K562 (cell line): ENCODE measurements around the gene C3. TPM values are rescaled to one million over a fixed set of nuclear protein-coding genes. Genes with fewer than 3 reads are reported as not detected.

Experiments used
- ATAC-seq: fragments of 200-7000 bp; cut with Tn5 transposase; 3 replicates; pipeline ENCODE4 v1.9.1; 2020; ENCODE audit warnings: moderate library complexity
- BruUV-seq: library from RNA; stranded (reverse); fragments of 400-500 nt; replicated peaks from 2 replicates; lab custom pipeline; 2021; lab: Mats Ljungman, UMichigan
- CTCF ChIA-PET: fragments of 300-600 bp; formaldehyde crosslinking; extraction: SDS; loops from one replicate; lab custom pipeline; 2021; ENCODE audit warnings: low intra/inter-chr PET ratio; lab: Yijun Ruan, JAX
- POLR2A ChIA-PET: fragments of 300-600, 350-650 bp; sonication (Branson Sonifier 250); formaldehyde crosslinking; extraction: SDS; loops from one replicate; lab custom pipeline; 2021; ENCODE audit warnings: antibody characterized with exemption, inconsistent platforms; lab: Yijun Ruan, JAX
- DNase-seq, 4 experiments: peaks; one replicate each; pipeline versions ENCODE4 v3.0.0 to v3.0.0-alpha.2; 2011 to 2018; ENCODE audit warnings: low spot score in 3 of 4, mixed read lengths in 3 of 4; ENCODE audit errors: extremely low read depth in 1 of 4
- FAIRE-seq: peaks from 2 replicates; lab custom pipeline; 2011; peaks lifted over from hg19 to GRCh38; lab: Jason Lieb, UNC
- H2AFZ ChIP-seq: 2 replicates; pipeline ENCODE4 v1.6.0; 2011; ENCODE audit warnings: low read depth, low read length, control low read depth, inconsistent platforms
- H3K27ac ChIP-seq: fragments of 200-600 bp; 3 replicates; pipeline ENCODE4 v1.8.0; 2011; ENCODE audit warnings: low read depth, mild to moderate bottlenecking, control low read depth, inconsistent platforms, low read length, moderate library complexity, mixed read lengths; ENCODE audit errors: extremely low read depth
- H3K27me3 ChIP-seq, 2 experiments: fragments of 300-600 bp in 1 of 2; 2 replicates in 1 of 2; 3 replicates in 1 of 2; pipeline versions ENCODE4 v1.6.0 to v1.8.0; 2011; ENCODE audit warnings: inconsistent platforms in 2 of 2, low read length in 2 of 2, mild to moderate bottlenecking in 1 of 2, mixed read lengths in 1 of 2, moderate library complexity in 1 of 2; ENCODE audit not compliant: control insufficient read depth in 2 of 2, insufficient read depth in 2 of 2
- H3K36me3 ChIP-seq: fragments of 300-600 bp; 3 replicates; pipeline ENCODE4 v1.8.0; 2011; ENCODE audit warnings: mild to moderate bottlenecking, low read length, inconsistent platforms; ENCODE audit not compliant: control insufficient read depth, insufficient read depth
- H3K4me1 ChIP-seq, 2 experiments: fragments of 200-600 bp in 1 of 2; replicated peaks in 1 of 2; 2 replicates in 1 of 2; 3 replicates in 1 of 2; pipeline versions ENCODE4 v1.5.1 to v1.8.0; 2011; ENCODE audit warnings: inconsistent platforms in 2 of 2, low read length in 2 of 2, mild to moderate bottlenecking in 1 of 2, mixed read lengths in 1 of 2, moderate library complexity in 1 of 2; ENCODE audit not compliant: control insufficient read depth in 2 of 2, insufficient read depth in 2 of 2
- H3K4me2 ChIP-seq: 2 replicates; pipeline ENCODE4 v1.6.1; 2011; ENCODE audit warnings: low read length, control low read depth, inconsistent platforms, mixed read lengths; ENCODE audit not compliant: insufficient read depth
- H3K4me3 ChIP-seq: fragments of 200-600 bp; sonication (generic), shearing (Covaris generic); 2 replicates; pipeline ENCODE4 v1.5.1; 2016; ENCODE audit warnings: control low read depth, inconsistent platforms
- H3K79me2 ChIP-seq: fragments of 200-600 bp; 3 replicates; pipeline ENCODE4 v1.8.0; 2011; ENCODE audit warnings: low read length, inconsistent platforms; ENCODE audit not compliant: control insufficient read depth, insufficient read depth
- H3K9ac ChIP-seq, 2 experiments: 2 replicates each; pipeline versions ENCODE4 v1.6.0 to v1.6.1; 2011; ENCODE audit warnings: low read depth in 2 of 2, low read length in 2 of 2, control low read depth in 1 of 2, inconsistent platforms in 1 of 2, mild to moderate bottlenecking in 1 of 2, mixed read lengths in 1 of 2; ENCODE audit not compliant: insufficient read depth in 1 of 2
- H3K9me1 ChIP-seq: one replicate; pipeline ENCODE4 v1.6.0; 2011; ENCODE audit warnings: inconsistent platforms, mild to moderate bottlenecking, low read length, moderate library complexity; ENCODE audit not compliant: control insufficient read depth, insufficient read depth
- H3K9me3 ChIP-seq: replicated peaks from 2 replicates; pipeline ENCODE4 v1.5.1; 2011; ENCODE audit warnings: low read depth, low read length, inconsistent platforms; ENCODE audit not compliant: control insufficient read depth, insufficient read depth
- H4K20me1 ChIP-seq: replicated peaks from 2 replicates; pipeline ENCODE4 v1.6.1; 2011; ENCODE audit warnings: low read length, inconsistent platforms, mixed read lengths; ENCODE audit not compliant: control insufficient read depth, insufficient read depth
- ATF3 ChIP-seq, 2 experiments: fragments of 450-650 bp in 1 of 2; sonication (generic) in 1 of 2; formaldehyde crosslinking in 1 of 2; IDR thresholded peaks in 1 of 2; conservative IDR thresholded peaks in 1 of 2; 2 replicates each; pipeline versions ENCODE4 v1.6.1 to v1.8.1; 2016 to 2023; ENCODE audit warnings: mild to moderate bottlenecking in 2 of 2, moderate library complexity in 2 of 2, inconsistent platforms in 1 of 2, missing genetic modification reagents in 1 of 2
- BRCA1 ChIP-seq, 2 experiments: fragments of 450-650 bp in 1 of 2; sonication (generic) in 1 of 2; formaldehyde crosslinking in 1 of 2; IDR thresholded peaks; 2 replicates each; pipeline versions ENCODE4 v1.5.0 to v1.6.1; 2017 to 2020; ENCODE audit warnings: mild to moderate bottlenecking in 1 of 2, missing genetic modification reagents in 1 of 2
- EGR1 ChIP-seq: fragments of 450-650 bp; conservative IDR thresholded peaks from 2 replicates; pipeline ENCODE4 v1.6.1; 2017; ENCODE audit warnings: mild to moderate bottlenecking
- JUN ChIP-seq, 2 experiments: sonication (generic) in 1 of 2; formaldehyde crosslinking in 1 of 2; IDR thresholded peaks; 2 replicates each; pipeline versions ENCODE4 v1.6.1 to v1.8.0; 2012 to 2022; ENCODE audit warnings: borderline replicate concordance in 2 of 2, mild to moderate bottlenecking in 2 of 2, improper control_type of control experiment in 1 of 2, low read depth in 1 of 2, low read length in 1 of 2, missing genetic modification reagents in 1 of 2
- KDM1A ChIP-seq, 2 experiments: fragments of 450-650 bp; IDR thresholded peaks; 2 replicates each; pipeline ENCODE4 v1.6.1; 2016; ENCODE audit warnings: mild to moderate bottlenecking in 2 of 2
- PTBP1 ChIP-seq: fragments of 200-400 bp; formaldehyde crosslinking; IDR thresholded peaks from 2 replicates; pipeline ENCODE4 v1.6.1; 2017; ENCODE audit warnings: low read depth, low read length
- YBX1 ChIP-seq: fragments of 450-650 bp; IDR thresholded peaks from 2 replicates; pipeline ENCODE4 v1.7.1; 2016; ENCODE audit warnings: mild to moderate bottlenecking
- ZC3H4 ChIP-seq: sonication (generic); formaldehyde crosslinking; IDR thresholded peaks from 2 replicates; pipeline ENCODE4 v1.9.0; 2021; ENCODE audit warnings: missing genetic modification reagents, borderline replicate concordance
- ZNF133 ChIP-seq: fragments of 250-450 bp; sonication (Bioruptor Pico); IDR thresholded peaks from 2 replicates; pipeline ENCODE4 v1.4.0; 2020; ENCODE audit warnings: mild to moderate bottlenecking
- WGBS: fragments of 100-300 bp; shearing (Covaris generic); methylation state at CpG from one replicate; pipeline ENCODE4 v1.1.6; 2016; ENCODE audit warnings: low coverage, mixed read lengths; ENCODE audit not compliant: insufficient coverage; ENCODE audit errors: missing lambda C conversion rate; 5-methylcytosine and 5-hydroxymethylcytosine counted together
- in situ Hi-C: fragments of 300-500 bp; cut with MboI; formaldehyde crosslinking; loops from 4 replicates; pipeline ENCODE4 v1.15.0; 2018; ENCODE audit warnings: inconsistent platforms, mixed read lengths
- intact Hi-C: fragments of 100-400 bp; cut with micrococcal nuclease; formaldehyde crosslinking; loops from 2 replicates; pipeline ENCODE4 v1.14.2; 2022
- polyA plus RNA-seq, 8 experiments: library from polyadenylated mRNA; depleted of rRNA in 4 of 8; stranded (reverse) in 5 of 8; unstranded in 3 of 8; fragments of >200 nt; fragmentation: Nextera tagmentation in 2 of 8; fragmentation: Illumina TruSeq in 1 of 8; extraction: Ambion mirVana in 2 of 8; extraction: Trizol in 1 of 8; gene quantifications; 2 replicates each; pipeline versions ENCODE4 v1.2.1 to v1.2.3, GENCODE V29; 2011 to 2014; ENCODE audit warnings: inconsistent platforms in 1 of 8, missing spikeins in 1 of 8
- total RNA-seq, 7 experiments: library from RNA; depleted of rRNA in 6 of 7; stranded (reverse); fragments of >200 nt in 6 of 7; fragmentation: Illumina TruSeq in 2 of 7; extraction: Trizol in 2 of 7; gene quantifications; 2 replicates each; pipeline versions ENCODE4 v1.2.1 to v1.2.3, GENCODE V29; 2011 to 2021; ENCODE audit warnings: low replicate concordance in 1 of 7
- TF ChIP-seq, protein P1 (sequence below): fragments of 450-650 bp; formaldehyde crosslinking; conservative IDR thresholded peaks from 2 replicates; pipeline ENCODE4 v1.4.0; 2022; ENCODE audit warnings: mild to moderate bottlenecking, missing genetic modification characterization

Gene C3
- total and polyA plus RNA-seq, 9 of the 15 experiments (the other 6 are each of a cell fraction or from before 2014, with no cell fraction given) = 0.59 to 10.6 (median 2.2) TPM

DNA sequence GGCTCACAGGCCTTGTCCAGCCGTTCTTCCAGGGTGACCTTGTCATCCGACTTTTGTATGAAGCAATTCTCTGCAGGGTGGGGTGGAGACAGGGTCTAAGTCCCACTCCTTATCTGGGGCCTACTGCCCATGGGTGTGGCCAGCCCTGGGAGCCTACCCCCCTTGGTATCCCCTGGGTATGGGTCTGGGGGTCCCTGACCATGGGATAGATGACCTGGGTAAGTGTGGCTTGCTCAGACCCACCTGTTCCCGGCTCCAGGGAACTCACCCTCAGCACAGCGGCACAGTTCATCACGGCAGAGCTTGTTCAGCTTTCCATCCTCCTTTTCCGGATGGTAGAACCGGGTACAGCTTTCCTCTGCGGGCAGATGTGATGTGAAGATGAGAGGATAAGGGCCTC, 41.3 kb downstream of the C3 start (continued):
- TF ChIP-seq ZNF133 (CRISPR knock-in tag) = no peak

GRCh38 chr19:6678690-6679109, 41.8 kb downstream of the C3 start:
- CTCF ChIA-PET = no interaction called here
- intact Hi-C loops = no loop called here
- H3K79me2 ChIP-seq = no peaks in the 10 kb centered on the region
- H3K9me3 ChIP-seq = no peaks in the 10 kb centered on the region; the same call in none of the 2 replicates
- no peak for DNase-seq
- no peaks in the 10 kb centered on the region for H3K27me3 ChIP-seq
- POLR2A ChIA-PET = interaction anchor here (0.6 to 0.7 kb wide), 2 partner anchors 67 to 145 kb away, joined by 3 read pairs; no protein-coding TSS in a partner anchor
- H3K9me1 ChIP-seq = no peaks in the 10 kb centered on the region
- 0 out of 4 replicates have a peak overlapping the region, but pooled peaks of 1 of the 2 experiments have one; percentile 76 for H3K9ac ChIP-seq
- WGBS = 60% methylated on average over 4 of the region's 4 CpGs
- no peak for ATAC-seq
- H3K27ac ChIP-seq = no peak overlapping the region
- TF ChIP-seq JUN (IDR thresholded peaks at IDR 0.05; ENCODE audit: borderline replicate concordance, low read depth, low read length) = peak; percentile 24; the same call in 1 of the 2 replicates
- no peak for TF ChIP-seq JUN (CRISPR knock-in tag; IDR thresholded peaks at IDR 0.05; ENCODE audit: borderline replicate concordance)
- peak; percentile 38; the same call in 1 of the 2 replicates for TF ChIP-seq EGR1
- TF ChIP-seq, protein P1, sequence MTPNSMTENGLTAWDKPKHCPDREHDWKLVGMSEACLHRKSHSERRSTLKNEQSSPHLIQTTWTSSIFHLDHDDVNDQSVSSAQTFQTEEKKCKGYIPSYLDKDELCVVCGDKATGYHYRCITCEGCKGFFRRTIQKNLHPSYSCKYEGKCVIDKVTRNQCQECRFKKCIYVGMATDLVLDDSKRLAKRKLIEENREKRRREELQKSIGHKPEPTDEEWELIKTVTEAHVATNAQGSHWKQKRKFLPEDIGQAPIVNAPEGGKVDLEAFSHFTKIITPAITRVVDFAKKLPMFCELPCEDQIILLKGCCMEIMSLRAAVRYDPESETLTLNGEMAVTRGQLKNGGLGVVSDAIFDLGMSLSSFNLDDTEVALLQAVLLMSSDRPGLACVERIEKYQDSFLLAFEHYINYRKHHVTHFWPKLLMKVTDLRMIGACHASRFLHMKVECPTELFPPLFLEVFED (CRISPR knock-in tag) = 0 out of 2 replicates have a peak, but pooled peaks have one; percentile 42
- peak; percentile 50 for TF ChIP-seq ATF3 (IDR thresholded peaks at IDR 0.05)
- TF ChIP-seq ATF3 (CRISPR knock-in tag; conservative IDR thresholded peaks at IDR 0.05) = no peak
- TF ChIP-seq YBX1 = no peak
- TF ChIP-seq ZC3H4 (CRISPR knock-in tag) = 0 out of 2 replicates have a peak, but pooled peaks have one; percentile 20
- TF ChIP-seq PTBP1 = no peak
- no peak for TF ChIP-seq KDM1A (IDR thresholded peaks at IDR 0.05)
- no peak for TF ChIP-seq BRCA1 (IDR thresholded peaks at IDR 0.05)
- TF ChIP-seq BRCA1 (CRISPR knock-in tag; IDR thresholded peaks at IDR 0.05) = 0 out of 2 replicates have a peak, but pooled peaks have one; percentile 20
- TF ChIP-seq, all 486 proteins: peak for 6
- in situ Hi-C loops = no loop called here
- Histone ChIP-seq H4K20me1 (no peaks in the 10 kb centered on the region), H3K4me1 (peaks cover 26 to 40% of the 10 kb centered on the region in 2 experiments), H3K36me3 (no peaks in the 10 kb centered on the region; the same call in 2 of the 3 replicates), H3K4me3 (no peak overlapping the region), H2AFZ (peak overlapping the region; percentile 5; the same call in 1 of the 2 replicates), H3K4me2 (peak overlapping the region; percentile 98)
- no TSS peak for BruUV-seq
- FAIRE-seq = no peak
